Right renal pelvis (tissue), 4 donors: Measurements from ENCODE around the gene FAM184B. TPM values are rescaled to one million over a fixed set of nuclear protein-coding genes. Genes with fewer than 3 reads are reported as not detected.
"Not testable (repeated sequence)": the region's sequence is repeated elsewhere in the genome, so short reads cannot be mapped to it uniquely, and the experiment has no call there.

Experiments
- DNase-seq, 4 donors: peaks; one replicate each; pipeline ENCODE4 v3.0.0-alpha.2; 2013; ENCODE audit warnings: low read depth in 4 of 4, low spot score in 3 of 4, missing footprints in 1 of 4
- polyA plus RNA-seq, 4 donors: library from polyadenylated mRNA; unstranded; fragments of 120-200 nt; gene quantifications; one replicate each; pipeline ENCODE4 v1.2.1, GENCODE V29; 2013; ENCODE audit not compliant: insufficient read length in 4 of 4

Gene FAM184B
- polyA plus RNA-seq, 4 donors: 0.35 to 0.53 (median 0.42) TPM

GRCh38 chr4:17721496-17722355, 59.7 kb downstream of the FAM184B start:
- DNase-seq: no peak

DNA sequence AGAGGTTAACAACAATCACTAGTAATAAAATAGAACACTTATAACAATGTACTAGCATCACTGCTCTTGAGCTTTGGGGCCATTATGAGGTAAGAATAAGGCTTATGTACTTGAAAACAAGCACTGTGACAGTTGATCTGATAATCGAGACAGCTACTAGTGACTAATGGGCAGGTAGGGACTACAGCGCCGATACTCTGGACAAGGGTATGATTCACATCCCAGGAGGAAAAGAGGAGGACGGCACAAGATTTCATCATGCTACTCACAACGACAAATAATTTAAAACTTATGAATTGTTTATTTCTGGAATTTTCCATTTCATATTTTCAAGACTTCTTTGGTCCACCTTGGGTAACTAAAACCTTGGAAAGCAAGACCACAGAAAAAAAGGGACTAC, 62.3 kb downstream of the FAM184B start:
- no peak for DNase-seq

DNA sequence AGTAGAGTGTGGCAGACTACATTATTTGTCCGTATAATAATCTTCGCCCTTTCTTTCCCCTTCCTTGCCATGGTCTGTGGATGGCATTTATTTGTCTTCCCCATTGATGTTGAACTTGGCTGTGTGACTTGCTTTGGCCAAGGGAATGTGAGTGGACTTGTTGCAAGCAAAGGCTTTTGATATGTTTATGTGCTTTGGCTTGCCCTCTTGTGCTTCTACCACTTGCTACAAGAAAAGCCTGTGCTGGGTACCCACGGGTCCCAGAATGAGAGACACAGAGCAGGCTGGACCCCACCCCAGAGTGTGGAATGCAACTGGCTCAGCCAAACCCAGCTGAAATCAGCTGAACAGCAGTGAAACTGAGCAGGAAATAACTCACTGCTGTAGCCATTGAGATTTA, 63.0 kb downstream of the FAM184B start:
- no peak for DNase-seq

- no peak for DNase-seq
Observed at GRCh38 chr4:17717301-17717700, 64.1 kb downstream of the FAM184B start.

DNA sequence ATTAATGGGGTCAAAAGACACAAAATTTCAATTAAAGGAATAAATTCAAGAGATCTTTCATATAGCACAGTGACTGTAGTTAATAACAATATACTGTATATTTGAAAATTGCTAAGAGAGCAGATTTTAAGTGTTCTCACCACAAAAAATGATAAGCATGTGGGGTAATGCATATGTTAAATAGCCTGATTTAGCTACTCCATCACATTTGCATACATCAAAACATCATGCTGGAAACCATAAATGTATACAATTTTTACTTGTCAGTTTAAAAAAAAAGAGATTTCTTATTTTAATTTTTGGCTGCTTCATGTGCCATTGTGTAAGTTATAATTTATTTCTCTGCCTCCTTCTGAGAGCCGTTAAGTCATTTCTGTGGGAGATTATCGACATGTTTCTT, 65.9 kb downstream of the FAM184B start:
- no peak for DNase-seq

DNA sequence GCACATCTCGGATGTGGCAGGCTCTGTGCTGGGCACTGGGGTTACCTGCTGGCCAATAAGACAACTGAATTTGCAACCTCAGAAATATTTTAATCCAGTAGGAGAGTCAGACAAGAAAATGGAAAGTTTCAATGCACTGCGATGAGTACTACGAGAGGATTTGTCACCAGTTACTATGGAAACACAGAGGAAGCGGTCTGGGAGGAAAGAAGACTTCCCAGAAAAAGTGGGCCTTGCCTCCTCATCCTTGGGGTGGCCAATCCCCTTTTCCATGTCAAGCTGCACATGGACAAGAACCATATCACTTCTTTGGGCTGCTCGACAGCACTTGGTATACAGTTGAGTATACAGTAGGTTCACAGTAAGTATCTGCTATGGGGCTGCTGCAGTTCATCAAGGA, 67.6 kb downstream of the FAM184B start:
- no peak for DNase-seq

GRCh38 chr4:17712166-17712565, 69.3 kb downstream of the FAM184B start:
- no peak for DNase-seq

- DNase-seq: not testable (repeated sequence)
Observed at GRCh38 chr4:17711206-17711605, 70.2 kb downstream of the FAM184B start.

- no peak for DNase-seq
Observed at GRCh38 chr4:17709763-17710068, 71.7 kb downstream of the FAM184B start.

DNA sequence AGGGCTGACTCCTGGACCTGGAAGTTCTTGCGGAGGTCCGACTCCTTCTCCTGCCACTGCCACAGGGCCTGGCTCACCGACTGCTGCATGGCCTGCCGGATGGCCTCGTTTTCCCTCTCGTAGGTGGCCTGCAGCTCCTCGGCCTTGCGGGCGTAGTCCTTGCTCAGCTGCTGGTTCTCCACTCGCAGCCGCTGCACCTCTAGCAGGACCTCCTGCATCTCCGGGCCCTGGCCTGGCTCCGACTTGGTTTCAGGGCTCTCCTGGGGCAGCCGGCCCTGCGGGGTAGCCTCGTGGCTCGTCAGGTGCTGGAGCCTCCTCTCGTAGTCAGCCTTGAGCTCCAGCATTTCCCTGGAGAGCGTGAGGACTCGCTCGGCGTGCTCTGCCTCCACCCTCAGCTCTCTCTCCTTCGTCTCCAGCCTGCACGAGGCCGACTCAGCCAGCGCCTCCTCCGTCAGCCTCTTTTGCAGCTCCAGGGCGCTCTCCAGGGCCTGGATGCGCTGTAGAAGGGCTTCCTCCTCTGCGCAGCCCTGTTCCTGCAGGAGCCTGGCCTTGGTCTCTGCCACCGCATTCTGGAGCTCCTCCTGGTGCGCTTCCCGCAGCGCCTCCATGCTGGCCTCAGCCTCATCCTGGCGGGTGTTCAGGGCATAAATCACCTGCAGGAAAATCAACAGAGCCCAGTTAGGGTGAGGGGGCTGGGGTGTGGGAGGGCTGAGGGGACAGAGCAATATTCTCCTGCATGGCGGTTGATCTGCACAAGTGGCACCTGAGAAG, 72.2 kb downstream of the FAM184B start:
- DNase-seq: no peak

DNA sequence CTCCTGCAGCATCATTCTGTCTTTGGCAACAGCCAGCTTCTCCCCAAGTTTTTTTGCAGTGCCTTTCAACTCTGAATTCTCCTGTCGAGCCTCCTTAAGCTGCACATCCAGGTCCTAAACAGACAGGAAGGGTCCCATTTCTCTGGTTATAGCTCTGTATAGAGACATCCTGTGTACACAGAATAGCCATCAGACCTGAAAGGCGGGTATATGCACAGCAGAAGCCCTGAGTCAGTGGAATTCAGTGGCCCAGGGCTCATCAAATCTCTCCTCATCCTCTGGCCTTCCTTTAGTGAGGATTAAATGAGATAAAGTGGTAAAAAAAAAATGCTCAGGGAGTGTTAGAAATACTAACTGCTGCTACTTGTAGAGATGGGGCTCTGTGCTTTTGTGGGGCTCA, 73.8 kb downstream of the FAM184B start:
- DNase-seq: no peak

- no peak for DNase-seq
Observed at GRCh38 chr4:17705107-17705506, 76.3 kb downstream of the FAM184B start.

- DNase-seq: no peak
Observed at GRCh38 chr4:17704020-17704650, 77.3 kb downstream of the FAM184B start.

GRCh38 chr4:17702641-17703040, 78.8 kb downstream of the FAM184B start:
- DNase-seq: no peak

- DNase-seq: no peak
Observed at GRCh38 chr4:17701882-17702281, 79.5 kb downstream of the FAM184B start.

DNA sequence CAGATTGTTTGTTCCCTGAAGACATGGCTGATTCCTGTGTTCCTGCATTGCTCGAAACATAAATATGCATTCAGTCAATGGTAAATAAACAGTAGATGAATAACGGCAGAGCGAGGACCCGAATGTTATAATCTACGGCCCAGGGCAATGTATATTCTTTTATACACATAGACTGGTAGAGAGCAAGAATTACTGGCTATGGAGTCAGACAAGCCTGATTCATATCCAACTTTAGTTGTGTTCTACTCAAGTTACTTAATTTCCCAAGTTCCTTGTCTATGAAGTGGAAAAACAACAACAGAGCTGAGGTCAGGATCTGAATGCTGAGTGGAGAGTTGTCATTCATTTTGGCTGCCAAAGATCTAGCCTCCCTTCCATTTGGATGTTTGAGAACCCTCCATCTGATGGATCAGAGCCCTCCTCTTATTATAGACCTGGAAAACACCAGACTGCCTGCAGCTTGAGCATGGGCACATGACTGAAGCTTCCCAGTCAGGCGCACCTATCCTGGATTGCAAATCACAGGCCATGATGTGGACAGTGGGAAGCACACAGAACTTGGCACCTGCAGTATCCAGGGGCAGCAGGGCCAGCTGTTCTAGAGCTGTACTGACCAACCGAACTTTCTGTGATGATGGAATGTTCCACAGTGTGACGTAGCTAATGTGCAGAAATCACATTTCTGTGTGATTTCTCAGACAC, 80.1 kb downstream of the FAM184B start:
- DNase-seq: no peak

DNA sequence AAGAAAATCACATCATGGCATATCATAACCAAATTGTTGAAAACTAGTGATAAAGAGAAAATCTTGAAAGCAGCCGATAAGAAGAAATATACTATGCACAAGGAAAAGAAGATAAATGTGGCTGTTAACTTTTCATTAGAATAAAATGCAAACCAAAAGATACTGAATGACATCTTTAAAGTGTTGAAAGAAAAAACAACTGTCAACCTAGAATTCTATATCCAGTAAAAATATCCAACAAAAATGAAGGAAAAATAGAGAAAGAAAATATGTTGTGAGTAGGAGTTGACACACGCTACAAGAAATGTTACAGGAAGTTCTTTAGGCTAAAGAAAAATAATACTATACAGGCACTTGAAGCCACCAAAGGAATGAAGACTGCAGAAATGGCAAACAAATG, 82.0 kb downstream of the FAM184B start:
- DNase-seq: no peak

GRCh38 chr4:17698116-17698515, 83.3 kb downstream of the FAM184B start:
- no peak for DNase-seq

- no peak for DNase-seq
Observed at GRCh38 chr4:17695341-17695740, 86.1 kb downstream of the FAM184B start.

DNA sequence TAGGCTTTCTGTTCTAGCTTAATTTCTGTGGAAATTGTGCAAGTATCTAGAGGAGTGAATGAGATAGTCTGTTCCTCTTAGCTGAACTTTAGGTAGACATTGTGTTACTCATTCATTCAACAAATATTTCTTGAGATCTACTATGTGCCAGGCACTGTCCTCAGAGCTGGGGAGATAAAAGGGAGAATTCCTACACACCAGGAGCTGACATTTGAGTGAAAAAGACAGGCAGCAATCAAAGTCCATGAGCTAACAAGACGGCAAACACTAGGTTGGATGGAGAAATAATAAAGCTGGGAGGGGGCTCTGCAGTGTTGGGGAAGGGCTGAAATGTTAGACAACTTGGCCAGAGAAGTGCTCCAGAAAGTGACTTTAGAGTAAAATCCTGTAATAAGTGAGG, 86.9 kb downstream of the FAM184B start:
- DNase-seq: no peak

DNA sequence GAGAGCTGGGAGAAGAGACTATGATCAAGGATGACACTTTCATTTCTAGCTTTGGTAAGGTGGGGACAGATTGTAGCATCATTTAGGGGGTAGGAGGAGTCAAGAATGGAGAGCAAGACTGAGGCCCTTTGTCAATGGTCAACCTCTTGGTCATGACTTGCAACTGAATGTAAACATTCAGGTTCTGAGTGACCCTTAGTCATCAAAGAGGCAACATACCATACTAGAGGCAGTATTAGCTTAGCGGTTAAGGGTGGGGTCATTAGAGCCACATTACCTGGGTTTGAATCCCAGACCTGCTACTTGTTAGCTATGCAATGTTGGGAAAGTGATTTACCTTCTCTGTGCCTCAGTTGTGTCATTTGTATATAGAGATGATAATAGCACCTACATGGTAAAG, 90.5 kb downstream of the FAM184B start:
- DNase-seq: no peak
